HFFc6 (cell line): ENCODE data around the gene SETD1A. TPM values are rescaled to one million over a fixed set of nuclear protein-coding genes. Genes with fewer than 3 reads are reported as not detected.

Experiments
- DNase-seq: peaks from one replicate; pipeline ENCODE4 v3.0.0-alpha.2; 2018
- H3K27ac Mint-ChIP-seq: 2 replicates; pipeline ENCODE4 v1.8.0; 2020; ENCODE audit warnings: mild to moderate bottlenecking, mixed read lengths
- H3K27me3 Mint-ChIP-seq: 2 replicates; pipeline ENCODE4 v1.8.0; 2021; ENCODE audit warnings: mild to moderate bottlenecking, moderate library complexity, mixed read lengths; ENCODE audit not compliant: insufficient read depth
- H3K36me3 Mint-ChIP-seq: 2 replicates; pipeline ENCODE4 v1.8.0; 2021; ENCODE audit warnings: low read depth, mixed read lengths
- H3K4me1 Mint-ChIP-seq: 2 replicates; pipeline ENCODE4 v1.8.0; 2020; ENCODE audit warnings: low read depth, mixed read lengths
- H3K4me3 Mint-ChIP-seq: 2 replicates; pipeline ENCODE4 v1.8.0; 2020; ENCODE audit warnings: mild to moderate bottlenecking, moderate library complexity, mixed read lengths
- H3K9me3 Mint-ChIP-seq: 2 replicates; pipeline ENCODE4 v1.8.0; 2020; ENCODE audit warnings: mild to moderate bottlenecking, mixed read lengths
- total RNA-seq, 6 experiments: library from RNA; stranded (reverse); fragmentation: NEBNext Ultra II Directional; extraction: Animal tissue kit (Norgen Biotek cat#: 25700); gene quantifications; 2 replicates in 1 of 6; 3 replicates in 5 of 6; pipeline ENCODE4 v1.2.3, GENCODE V29; 2021
- TF ChIP-seq, protein P1 (sequence below): fragments of 200-600 bp; sonication (generic); IDR thresholded peaks from 2 replicates; pipeline ENCODE4 v1.5.0; 2021; ENCODE audit warnings: antibody characterized with exemption, mild to moderate bottlenecking

Gene SETD1A
- total RNA-seq, 6 experiments from 2014 or later: 13.4 to 15.8 (median 14.4) TPM

DNA sequence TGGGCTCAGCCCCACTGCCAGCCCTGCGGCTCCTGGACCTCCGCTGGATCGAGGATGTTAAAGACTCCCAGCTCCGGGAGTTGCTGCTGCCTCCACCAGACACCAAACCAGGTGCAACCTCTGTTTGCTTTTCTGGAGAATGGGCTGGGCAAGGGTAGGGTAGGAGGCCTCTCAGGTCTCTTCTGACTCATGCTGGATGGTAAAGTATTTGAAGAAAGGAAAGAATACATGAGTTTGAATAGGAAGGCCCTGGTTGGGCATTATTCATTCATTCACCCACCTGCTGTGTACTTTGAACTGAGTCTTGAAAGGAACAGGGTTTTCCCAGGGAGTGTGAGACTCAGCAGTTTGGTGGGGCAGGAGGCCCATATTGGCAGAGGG, 15.1 kb upstream of the SETD1A start:
- H3K9me3 Mint-ChIP-seq: no peaks in the 10 kb centered on the region
- no peak overlapping the region for H3K27ac Mint-ChIP-seq

DNA sequence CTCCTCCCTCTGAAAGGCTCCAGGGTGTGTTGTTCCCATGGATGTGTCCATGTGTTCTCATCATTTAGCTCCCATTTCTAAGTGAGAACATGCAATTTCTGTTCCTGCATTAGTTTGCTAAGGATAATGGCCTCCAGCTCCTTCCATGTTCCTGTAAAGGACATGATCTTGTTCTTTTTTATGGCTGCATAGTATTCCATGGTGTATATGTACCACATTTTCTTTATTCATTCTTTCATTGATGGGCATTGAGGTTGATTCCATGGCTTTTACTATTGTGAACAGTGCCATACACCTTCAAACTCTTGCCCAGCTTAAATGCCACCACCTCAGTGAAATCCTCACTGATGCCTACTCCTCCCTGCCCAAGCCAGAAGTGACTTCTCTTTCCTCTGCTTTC, 13.2 kb upstream of the SETD1A start:
- no peak for DNase-seq
- Mint-ChIP-seq H3K9me3 (no peaks in the 10 kb centered on the region), H3K36me3 (peaks cover 30% of the 10 kb centered on the region), H3K4me1 (peaks cover 22% of the 10 kb centered on the region), H3K4me3 (no peak overlapping the region), H3K27ac (no peak overlapping the region; the same call in 1 of the 2 replicates), H3K27me3 (no peaks in the 10 kb centered on the region; the same call in 1 of the 2 replicates)
- TF ChIP-seq, protein P1, sequence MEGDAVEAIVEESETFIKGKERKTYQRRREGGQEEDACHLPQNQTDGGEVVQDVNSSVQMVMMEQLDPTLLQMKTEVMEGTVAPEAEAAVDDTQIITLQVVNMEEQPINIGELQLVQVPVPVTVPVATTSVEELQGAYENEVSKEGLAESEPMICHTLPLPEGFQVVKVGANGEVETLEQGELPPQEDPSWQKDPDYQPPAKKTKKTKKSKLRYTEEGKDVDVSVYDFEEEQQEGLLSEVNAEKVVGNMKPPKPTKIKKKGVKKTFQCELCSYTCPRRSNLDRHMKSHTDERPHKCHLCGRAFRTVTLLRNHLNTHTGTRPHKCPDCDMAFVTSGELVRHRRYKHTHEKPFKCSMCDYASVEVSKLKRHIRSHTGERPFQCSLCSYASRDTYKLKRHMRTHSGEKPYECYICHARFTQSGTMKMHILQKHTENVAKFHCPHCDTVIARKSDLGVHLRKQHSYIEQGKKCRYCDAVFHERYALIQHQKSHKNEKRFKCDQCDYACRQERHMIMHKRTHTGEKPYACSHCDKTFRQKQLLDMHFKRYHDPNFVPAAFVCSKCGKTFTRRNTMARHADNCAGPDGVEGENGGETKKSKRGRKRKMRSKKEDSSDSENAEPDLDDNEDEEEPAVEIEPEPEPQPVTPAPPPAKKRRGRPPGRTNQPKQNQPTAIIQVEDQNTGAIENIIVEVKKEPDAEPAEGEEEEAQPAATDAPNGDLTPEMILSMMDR: no peak

More for the DNA sequence above, 15.1 kb upstream of the SETD1A start:
- peaks cover 31% of the 10 kb centered on the region for H3K36me3 Mint-ChIP-seq
- H3K4me3 Mint-ChIP-seq: no peak overlapping the region
- H3K4me1 Mint-ChIP-seq: peaks cover 29% of the 10 kb centered on the region
- H3K27me3 Mint-ChIP-seq: no peaks in the 10 kb centered on the region; the same call in 1 of the 2 replicates
- no peak for DNase-seq
- TF ChIP-seq, protein P1: no peak

DNA sequence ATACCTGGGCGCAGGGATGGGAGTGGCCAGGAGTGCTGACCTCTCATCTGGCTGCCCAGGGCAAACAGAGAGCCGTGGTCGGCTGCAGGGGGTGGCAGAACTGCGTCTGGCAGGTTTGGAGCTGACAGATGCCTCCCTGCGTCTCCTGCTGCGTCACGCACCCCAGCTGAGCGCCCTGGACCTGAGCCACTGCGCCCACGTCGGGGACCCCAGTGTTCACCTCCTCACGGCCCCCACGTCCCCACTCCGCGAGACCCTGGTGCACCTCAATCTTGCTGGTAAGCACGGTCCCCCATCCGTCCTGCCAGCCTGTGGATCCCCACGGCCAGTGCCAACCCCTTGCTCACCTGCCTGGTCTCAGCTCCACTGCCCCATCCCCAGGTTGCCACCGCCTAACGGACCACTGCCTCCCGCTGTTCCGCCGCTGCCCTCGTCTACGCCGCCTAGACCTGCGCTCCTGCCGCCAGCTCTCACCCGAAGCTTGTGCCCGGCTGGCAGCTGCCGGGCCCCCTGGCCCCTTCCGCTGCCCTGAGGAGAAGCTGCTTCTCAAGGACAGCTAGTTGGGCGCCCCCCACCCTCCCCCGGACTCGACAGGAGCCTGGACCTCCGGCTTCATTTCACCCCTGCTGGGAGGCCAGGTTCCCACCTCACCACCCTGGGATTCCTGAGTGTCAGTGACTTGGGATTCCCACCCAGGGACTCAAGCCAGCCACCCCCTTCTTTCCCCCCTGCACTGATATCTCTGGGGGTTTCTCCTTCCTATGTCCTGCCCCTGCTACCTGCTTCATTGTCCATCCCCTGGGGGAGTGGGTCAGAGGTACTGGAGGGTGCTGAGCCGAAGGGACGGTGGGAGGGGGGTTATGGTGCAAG, 10.6 kb upstream of the SETD1A start:
- TF ChIP-seq, protein P1: no peak
- H3K27ac Mint-ChIP-seq: peak overlapping the region; percentile 29; the same call in 1 of the 2 replicates
- peaks cover 16% of the 10 kb centered on the region for H3K4me1 Mint-ChIP-seq
- no peak for DNase-seq
- H3K9me3 Mint-ChIP-seq: no peaks in the 10 kb centered on the region
- no peak overlapping the region for H3K4me3 Mint-ChIP-seq
- peaks cover 5% of the 10 kb centered on the region for H3K27me3 Mint-ChIP-seq
- H3K36me3 Mint-ChIP-seq: peaks cover 11% of the 10 kb centered on the region; the same call in 1 of the 2 replicates

DNA sequence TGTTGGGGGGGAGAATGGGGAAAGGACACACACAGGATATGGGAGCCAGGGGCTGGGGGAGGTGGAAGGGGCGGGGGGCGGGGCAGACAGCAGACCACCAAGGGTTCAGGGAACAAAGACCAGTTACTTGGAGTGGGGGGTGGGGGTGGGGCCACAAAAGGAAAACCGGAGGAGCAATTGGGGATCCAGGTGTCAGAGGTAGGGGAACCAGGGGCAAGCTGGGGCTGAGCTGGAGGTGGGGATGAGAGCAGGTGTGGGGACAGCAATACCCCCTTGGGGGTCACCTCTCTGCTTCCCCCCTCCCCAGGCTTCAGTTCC, 10.1 kb upstream of the SETD1A start:
- peaks cover 5% of the 10 kb centered on the region for H3K27me3 Mint-ChIP-seq
- no peak for DNase-seq
- peaks cover 13% of the 10 kb centered on the region for H3K4me1 Mint-ChIP-seq
- H3K36me3 Mint-ChIP-seq: peaks cover 11% of the 10 kb centered on the region; the same call in 1 of the 2 replicates
- H3K9me3 Mint-ChIP-seq: no peaks in the 10 kb centered on the region
- H3K4me3 Mint-ChIP-seq: no peak overlapping the region
- TF ChIP-seq, protein P1: no peak
- peak overlapping the region; percentile 92 for H3K27ac Mint-ChIP-seq

DNA sequence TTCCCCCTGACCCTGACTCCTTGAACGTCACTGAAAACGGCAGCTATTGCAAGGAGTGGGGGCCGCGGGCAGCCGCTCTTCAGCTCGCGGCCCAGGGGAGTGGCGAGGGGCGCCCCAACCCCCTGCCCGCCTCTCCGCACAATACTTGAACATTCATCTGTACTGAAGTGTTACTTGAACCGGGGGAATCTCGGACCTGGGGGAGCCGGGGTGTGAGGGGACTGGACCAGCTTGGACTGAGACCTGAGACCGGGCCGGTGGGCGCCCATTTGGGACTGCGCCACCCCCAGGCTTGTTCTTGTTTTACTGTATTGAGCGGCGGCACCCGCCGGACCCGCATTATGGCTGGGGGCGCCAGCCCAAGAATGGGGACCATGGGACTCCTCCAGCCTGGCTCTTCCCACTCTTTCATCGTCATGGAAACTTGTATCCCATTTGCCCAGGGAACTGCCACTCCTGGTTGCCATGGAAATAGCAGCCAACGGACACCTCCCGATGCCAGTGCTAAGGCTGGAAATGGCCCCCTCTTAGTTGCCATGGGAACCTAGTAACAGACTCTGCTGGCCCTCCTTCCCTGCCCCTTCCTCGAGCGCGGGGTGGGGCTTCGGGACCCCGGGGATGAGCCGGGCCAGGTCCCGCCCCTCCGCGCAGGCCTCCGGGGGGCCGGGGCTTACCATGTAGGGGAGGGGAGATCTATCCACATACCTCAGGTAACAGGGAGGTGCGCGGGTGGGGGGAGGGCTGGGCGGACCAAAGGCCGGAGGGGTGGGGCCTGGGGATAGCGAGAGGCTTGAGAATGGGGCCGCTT, 9.5 kb upstream of the SETD1A start:
- peaks cover 13% of the 10 kb centered on the region for H3K4me1 Mint-ChIP-seq
- peaks cover 5% of the 10 kb centered on the region for H3K27me3 Mint-ChIP-seq
- H3K9me3 Mint-ChIP-seq: no peaks in the 10 kb centered on the region
- DNase-seq: peak; percentile 99
- H3K36me3 Mint-ChIP-seq: peaks cover 7% of the 10 kb centered on the region; the same call in 1 of the 2 replicates
- peak overlapping the region; percentile 92 for H3K4me3 Mint-ChIP-seq
- TF ChIP-seq, protein P1: peak; percentile 61
- H3K27ac Mint-ChIP-seq: peak overlapping the region; percentile 92
